ENCODE data around the gene MAGI2.

MAGI2 gene

GRCh38 chr7:78448911-78449310, 1004.6 kb downstream of the MAGI2 start:
- in situ Hi-C loops (cut with HindIII; ENCODE audit: low sequenced_read_pairs), result no loop called here

- in situ Hi-C loops (cut with HindIII; ENCODE audit: low sequenced_read_pairs), result no loop called here
Observed at GRCh38 chr7:78444267-78444666, 1009.2 kb downstream of the MAGI2 start.

GRCh38 chr7:78443811-78444210, 1009.7 kb downstream of the MAGI2 start:
- in situ Hi-C loops (cut with HindIII; ENCODE audit: low sequenced_read_pairs), result no loop called here

DNA sequence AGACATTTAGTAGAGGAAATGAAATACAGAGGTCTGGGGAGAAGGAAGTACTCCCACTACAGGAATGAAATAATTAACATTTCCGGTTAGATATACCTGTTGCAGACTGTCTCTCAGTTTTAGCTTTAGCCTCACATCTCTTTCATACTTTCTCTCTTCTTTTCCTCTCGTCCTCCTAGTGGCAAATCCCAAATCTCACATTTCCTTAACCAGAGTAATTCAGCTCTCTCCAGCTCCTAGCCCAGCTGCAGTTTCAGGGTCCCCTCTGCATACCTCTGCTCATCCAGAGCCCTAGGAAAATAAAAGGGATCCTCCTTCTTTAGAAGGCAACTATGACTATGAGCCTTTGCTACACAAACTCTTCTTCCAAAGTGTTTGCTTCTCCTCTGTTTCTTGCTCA, 1011.7 kb downstream of the MAGI2 start:
- in situ Hi-C loops (cut with HindIII; ENCODE audit: low sequenced_read_pairs), result no loop called here

GRCh38 chr7:78438433-78438832, 1015.0 kb downstream of the MAGI2 start:
- in situ Hi-C loops (cut with HindIII; ENCODE audit: low sequenced_read_pairs), result no loop called here

DNA sequence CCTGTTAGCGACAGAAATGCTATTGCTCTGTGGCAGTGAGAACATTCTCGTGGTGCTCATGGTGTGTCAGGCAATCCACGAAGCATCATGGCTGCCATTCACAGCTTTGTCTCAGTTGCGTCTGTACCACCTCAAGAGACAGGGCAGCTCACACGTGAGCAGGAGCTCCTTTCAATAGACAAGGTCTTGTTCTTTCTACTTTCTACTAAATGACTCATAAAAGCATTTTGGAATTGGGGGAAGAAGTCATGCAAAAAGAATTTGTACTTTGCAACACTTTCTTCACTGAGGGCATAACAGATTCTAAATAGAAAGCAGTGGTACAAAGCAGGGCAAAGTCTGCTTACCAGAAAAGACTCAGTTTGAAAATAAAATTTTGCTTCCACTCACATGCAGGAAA, 1016.3 kb downstream of the MAGI2 start:
- in situ Hi-C loops (cut with HindIII; ENCODE audit: low sequenced_read_pairs), result no loop called here

DNA sequence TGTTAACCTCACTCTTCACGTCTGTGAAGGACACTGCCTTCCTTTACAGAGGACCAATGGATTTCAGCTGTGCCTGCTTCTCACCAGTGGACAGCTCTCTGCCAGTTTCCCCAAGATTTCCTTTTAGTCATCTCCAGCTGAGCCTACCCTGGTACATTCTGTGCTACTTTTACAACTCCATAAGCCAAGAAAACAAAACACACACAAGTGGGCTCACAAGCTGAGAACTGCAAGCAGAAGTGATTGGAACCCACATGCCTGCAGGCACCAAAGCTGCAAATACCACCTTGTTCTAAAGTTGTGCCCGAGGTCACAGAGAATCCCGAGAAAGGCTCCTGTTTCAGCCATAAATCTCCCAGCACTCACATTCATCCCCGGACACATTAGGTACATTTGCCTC, 1018.1 kb downstream of the MAGI2 start:
- in situ Hi-C loops (cut with HindIII; ENCODE audit: low sequenced_read_pairs), result no loop called here

GRCh38 chr7:78434281-78434680, 1019.2 kb downstream of the MAGI2 start:
- in situ Hi-C loops (cut with HindIII; ENCODE audit: low sequenced_read_pairs), result no loop called here

DNA sequence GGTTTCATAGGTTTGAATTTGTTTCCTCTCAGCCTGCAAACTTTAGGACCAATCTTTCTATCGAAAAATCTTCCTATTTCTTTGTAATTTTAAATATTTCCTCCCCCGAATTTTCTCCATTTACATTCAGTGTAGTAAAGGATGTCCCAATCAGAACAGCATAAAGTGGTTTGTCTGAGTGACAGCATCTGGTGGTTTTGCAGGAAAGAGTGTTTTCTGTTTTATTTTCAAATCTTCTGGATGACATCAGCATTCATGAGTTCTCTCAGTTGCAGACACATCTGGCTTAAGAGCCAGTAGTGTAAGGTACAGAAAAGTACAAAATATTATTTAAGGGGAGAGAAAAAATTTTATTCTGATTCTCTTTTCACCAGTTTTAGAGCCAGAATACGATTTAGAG, 1020.0 kb downstream of the MAGI2 start:
- in situ Hi-C loops (cut with HindIII; ENCODE audit: low sequenced_read_pairs), result no loop called here

DNA sequence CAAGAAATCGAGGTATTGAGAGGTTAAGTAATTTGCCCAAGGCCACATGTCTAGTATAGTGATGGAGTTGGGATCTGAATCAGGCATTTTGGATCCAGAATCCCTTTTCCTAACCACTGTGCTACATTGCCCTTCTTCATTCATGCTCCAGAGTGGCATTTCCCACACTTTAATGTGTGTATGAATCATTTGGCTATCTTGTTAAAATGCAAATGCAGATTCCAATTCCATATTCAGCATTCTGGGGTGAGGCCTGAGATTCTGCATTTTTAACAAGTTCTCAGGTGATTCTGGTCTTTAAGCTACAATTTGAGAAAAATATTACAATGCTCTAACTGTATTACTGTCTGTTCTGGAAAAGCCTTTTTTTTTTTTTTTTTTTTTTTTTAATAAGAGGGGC, 1023.6 kb downstream of the MAGI2 start:
- in situ Hi-C loops (cut with HindIII; ENCODE audit: low sequenced_read_pairs), result no loop called here

DNA sequence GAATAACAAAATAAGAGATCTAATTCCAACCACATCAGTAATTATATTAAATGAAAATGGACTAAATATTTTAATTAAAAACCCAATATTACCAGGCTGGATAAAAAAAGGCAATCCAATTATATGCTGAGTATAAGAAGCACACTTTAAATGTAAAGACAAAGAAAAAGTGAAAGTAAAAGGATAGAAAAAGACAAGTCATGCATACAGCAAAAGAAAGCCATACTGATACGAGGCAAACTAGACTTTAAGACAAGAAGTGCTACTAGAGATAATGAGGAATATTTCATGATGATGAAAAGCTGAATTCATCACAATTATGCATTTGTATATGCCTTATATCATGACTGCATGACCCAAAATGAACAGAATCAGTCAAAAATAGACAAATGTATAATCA, 1026.3 kb downstream of the MAGI2 start:
- in situ Hi-C loops (cut with HindIII; ENCODE audit: low sequenced_read_pairs), result no loop called here

- in situ Hi-C loops (cut with HindIII; ENCODE audit: low sequenced_read_pairs), result no loop called here
Observed at GRCh38 chr7:78420001-78420400, 1033.5 kb downstream of the MAGI2 start.

DNA sequence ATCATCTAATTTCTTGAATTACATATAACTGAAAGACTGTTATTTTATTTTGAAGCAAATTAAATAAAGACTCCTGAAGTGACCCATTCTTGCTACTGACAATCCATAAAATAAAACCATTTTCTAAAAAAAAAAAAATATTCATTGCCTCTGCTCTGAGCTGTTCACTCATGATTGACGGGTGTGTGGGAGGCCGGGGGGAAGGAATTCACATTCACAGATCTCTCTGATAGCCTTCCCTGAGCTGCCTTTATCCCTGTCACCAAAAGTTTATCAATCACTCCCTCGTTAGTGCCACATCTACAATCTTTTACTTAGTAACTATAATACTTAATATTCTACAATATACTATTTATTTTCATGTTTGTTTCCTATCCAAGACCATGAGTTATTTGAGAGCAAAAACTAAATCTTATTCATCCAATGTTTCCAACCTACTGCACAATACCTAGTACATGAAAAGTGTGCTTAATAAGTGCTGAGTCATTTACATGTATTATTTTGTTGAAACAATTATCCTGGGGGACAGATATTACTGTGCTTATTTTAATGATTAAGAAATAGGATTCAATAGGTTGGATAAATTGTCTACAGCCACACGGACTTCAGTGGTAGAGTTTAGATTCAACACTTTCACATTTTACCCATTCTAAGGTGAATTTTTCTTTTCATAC, 1036.2 kb downstream of the MAGI2 start:
- in situ Hi-C loops (cut with HindIII; ENCODE audit: low sequenced_read_pairs), result no loop called here

GRCh38 chr7:78413568-78413967, 1039.9 kb downstream of the MAGI2 start:
- in situ Hi-C loops (cut with HindIII; ENCODE audit: low sequenced_read_pairs), result no loop called here

DNA sequence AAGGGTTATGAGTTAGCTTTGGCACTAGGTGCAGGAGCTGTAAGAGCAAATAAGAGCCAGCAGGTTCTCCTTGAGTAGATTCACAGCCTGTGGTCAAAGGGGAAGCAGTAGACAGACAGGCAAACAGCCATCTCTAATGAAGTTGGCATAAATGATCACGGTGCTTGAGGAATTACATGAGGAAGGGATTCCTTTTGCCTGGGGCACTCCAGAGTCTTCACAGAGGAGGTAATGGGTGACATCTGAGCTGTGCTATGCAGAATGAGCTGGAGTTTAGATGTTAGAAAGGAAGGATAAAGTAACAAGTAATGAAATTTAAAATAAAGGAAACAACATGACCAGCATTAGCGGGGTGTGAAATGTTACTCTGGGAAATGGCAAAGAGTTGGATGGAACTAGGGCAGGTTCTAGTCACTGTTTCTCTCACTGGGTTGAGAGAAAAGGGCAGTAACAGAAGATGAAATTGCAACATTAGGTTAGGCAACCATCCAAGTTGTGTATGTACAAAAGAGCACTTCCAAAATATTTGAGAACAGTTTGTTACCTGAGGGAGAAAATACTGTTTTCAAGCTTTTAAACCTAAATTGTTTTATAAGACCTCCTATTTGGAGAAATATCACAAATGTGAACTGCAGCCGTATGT, 1041.1 kb downstream of the MAGI2 start:
- in situ Hi-C loops (cut with HindIII; ENCODE audit: low sequenced_read_pairs), result no loop called here

- in situ Hi-C loops (cut with HindIII; ENCODE audit: low sequenced_read_pairs), result no loop called here
Observed at GRCh38 chr7:78407031-78407430, 1046.4 kb downstream of the MAGI2 start.

DNA sequence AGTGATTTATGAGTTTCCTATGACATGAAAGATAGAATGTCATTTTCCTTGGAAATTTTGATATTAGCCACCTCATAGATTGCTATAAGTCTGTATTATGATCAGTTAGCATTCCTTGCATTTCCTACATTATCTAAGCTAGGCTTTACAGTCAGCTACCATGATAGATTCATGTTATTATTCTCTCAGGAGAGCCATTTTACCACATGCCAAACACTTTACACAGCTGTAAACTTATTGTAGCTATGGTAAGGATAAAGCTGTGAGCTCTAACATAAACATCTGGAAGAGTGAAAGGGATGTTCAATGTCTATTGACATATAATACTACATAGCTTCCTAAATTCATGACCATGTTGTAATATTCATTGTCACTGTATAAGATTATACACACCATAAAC, 1046.9 kb downstream of the MAGI2 start:
- in situ Hi-C loops (cut with HindIII; ENCODE audit: low sequenced_read_pairs), result no loop called here

- in situ Hi-C loops (cut with HindIII; ENCODE audit: low sequenced_read_pairs), result no loop called here
Observed at GRCh38 chr7:78402096-78402495, 1051.4 kb downstream of the MAGI2 start.

- in situ Hi-C loops (cut with HindIII; ENCODE audit: low sequenced_read_pairs), result no loop called here
Observed at GRCh38 chr7:78400038-78400437, 1053.4 kb downstream of the MAGI2 start.

- in situ Hi-C loops (cut with HindIII; ENCODE audit: low sequenced_read_pairs), result no loop called here
Observed at GRCh38 chr7:78399033-78399769, 1054.3 kb downstream of the MAGI2 start.

DNA sequence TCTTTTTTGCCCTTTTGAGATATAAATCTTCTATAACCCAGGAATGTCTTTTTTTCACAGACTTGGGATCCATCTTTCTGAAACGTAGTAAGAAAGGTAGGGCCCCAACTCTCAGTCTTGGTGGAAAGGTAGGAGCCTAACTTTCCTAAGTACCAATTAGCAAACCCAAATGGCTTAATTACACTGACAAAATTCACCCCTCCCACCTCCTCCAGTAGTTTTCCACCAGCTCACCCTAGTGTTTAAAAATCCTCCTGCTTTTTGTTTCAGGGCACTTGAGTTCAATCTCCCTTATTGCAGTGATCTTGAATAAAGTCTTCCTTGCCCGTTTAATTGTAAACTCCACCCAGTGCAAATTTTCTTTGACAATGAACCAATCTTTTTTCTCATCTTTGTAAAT, 1054.9 kb downstream of the MAGI2 start:
- in situ Hi-C loops (cut with HindIII; ENCODE audit: low sequenced_read_pairs), result no loop called here

DNA sequence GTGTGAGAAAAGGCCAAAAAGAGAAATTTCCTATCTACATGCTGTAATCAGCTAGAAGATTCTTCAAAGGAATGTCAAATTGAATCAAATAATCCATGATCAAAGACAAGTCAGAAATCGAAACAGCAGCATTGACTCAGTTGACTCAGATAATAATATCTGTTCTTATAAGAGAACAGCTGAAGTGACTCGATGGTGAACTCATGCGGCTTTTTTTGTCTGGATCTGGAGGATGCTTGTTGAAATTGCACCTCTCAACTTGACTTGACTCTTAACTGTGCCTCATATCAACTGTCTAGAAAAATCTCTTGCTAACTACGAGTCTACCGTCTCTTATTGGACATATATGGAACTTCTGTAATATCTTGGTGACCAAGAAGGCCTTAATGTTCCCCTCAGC, 1055.4 kb downstream of the MAGI2 start:
- in situ Hi-C loops (cut with HindIII; ENCODE audit: low sequenced_read_pairs), result no loop called here
